OCI-LY7 (cell line): ENCODE results near the gene ADGRG4. TPM values are rescaled to one million over a fixed set of nuclear protein-coding genes. Genes with fewer than 3 reads are reported as not detected.

Experiments used
- BruUV-seq: library from RNA; stranded (reverse); fragments of 400-500 nt; replicated peaks from 2 replicates; lab custom pipeline; 2021; lab: Mats Ljungman, UMichigan
- CTCF ChIA-PET: fragments of 300-600 bp; sonication (Branson Sonifier 250); formaldehyde crosslinking; loops from one replicate; lab custom pipeline; 2022; ENCODE audit warnings: antibody characterized with exemption; ENCODE audit not compliant: unreplicated experiment; lab: Charles Lee
- POLR2A ChIA-PET: fragments of 300-600 bp; sonication (Branson Sonifier 250); formaldehyde crosslinking; loops from one replicate; lab custom pipeline; 2022; ENCODE audit warnings: antibody characterized with exemption; lab: Charles Lee
- DNase-seq: peaks from one replicate; pipeline ENCODE4 v3.0.0-alpha.2; 2015; ENCODE audit warnings: low spot score
- H2AFZ ChIP-seq: fragments of 200-600 bp; sonication (generic), shearing (Covaris generic); 2 replicates; pipeline ENCODE4 v1.6.1; 2014; ENCODE audit warnings: mild to moderate bottlenecking, antibody characterized with exemption, low read length, moderate library complexity
- H3K27ac ChIP-seq: fragments of 200-600 bp; sonication (generic); 2 replicates; pipeline ENCODE4 v1.5.1; 2014; ENCODE audit warnings: mixed run types, low read depth, mild to moderate bottlenecking, moderate library complexity, low read length, inconsistent platforms; ENCODE audit not compliant: poor library complexity, severe bottlenecking
- H3K36me3 ChIP-seq: fragments of 200-600 bp; sonication (generic); 2 replicates; pipeline ENCODE4 v1.6.1; 2014; ENCODE audit warnings: mild to moderate bottlenecking, antibody characterized with exemption, low read length, moderate library complexity, mixed read lengths; ENCODE audit not compliant: insufficient read depth
- H3K4me1 ChIP-seq: fragments of 200-600 bp; sonication (generic); 2 replicates; pipeline ENCODE4 v1.5.1; 2014; ENCODE audit warnings: mild to moderate bottlenecking, low read length; ENCODE audit not compliant: insufficient read depth, poor library complexity, severe bottlenecking
- H3K4me2 ChIP-seq: fragments of 200-600 bp; sonication (generic); 2 replicates; pipeline ENCODE4 v1.6.1; 2014; ENCODE audit warnings: mild to moderate bottlenecking, low read length
- H3K4me3 ChIP-seq: fragments of 200-600 bp; sonication (generic); 2 replicates; pipeline ENCODE4 v1.5.1; 2014; ENCODE audit warnings: mild to moderate bottlenecking, low read depth, low read length; ENCODE audit not compliant: poor library complexity, severe bottlenecking
- H3K79me2 ChIP-seq: fragments of 200-600 bp; sonication (generic); 2 replicates; pipeline ENCODE4 v1.6.1; 2016; ENCODE audit warnings: low read depth, mild to moderate bottlenecking, low read length, moderate library complexity, mixed read lengths; ENCODE audit not compliant: insufficient read depth
- H3K9me2 ChIP-seq: fragments of 200-600 bp; sonication (generic); 2 replicates; pipeline ENCODE4 v1.6.1; 2016; ENCODE audit warnings: mild to moderate bottlenecking, low read length, mixed read lengths; ENCODE audit not compliant: insufficient read depth
- H3K9me3 ChIP-seq: fragments of 200-600 bp; sonication (generic); 2 replicates; pipeline ENCODE4 v1.6.1; 2014; ENCODE audit warnings: mild to moderate bottlenecking, mixed run types, low read length, mixed read lengths
- H4K20me1 ChIP-seq: fragments of 200-600 bp; sonication (generic); 2 replicates; pipeline ENCODE4 v1.6.1; 2014; ENCODE audit warnings: mild to moderate bottlenecking, antibody characterized with exemption, low read length, moderate library complexity, mixed read lengths; ENCODE audit not compliant: insufficient read depth
- CTCF ChIP-seq: fragments of 200-600 bp; sonication (generic); conservative IDR thresholded peaks from 2 replicates; pipeline ENCODE4 v1.5.1; 2014; ENCODE audit warnings: mild to moderate bottlenecking, antibody characterized with exemption, low read length, moderate library complexity, mixed read lengths
- EZH2phosphoT487 ChIP-seq: fragments of 200-600 bp; sonication (generic); IDR thresholded peaks from 2 replicates; pipeline ENCODE4 v1.6.1; 2018; ENCODE audit warnings: low read depth, borderline replicate concordance, mild to moderate bottlenecking, mixed run types, antibody characterized with exemption, low read length, moderate library complexity, mixed read lengths
- intact Hi-C: fragments of 100-400 bp; cut with micrococcal nuclease; formaldehyde crosslinking; loops from one replicate; pipeline ENCODE4 v1.10.0; 2022; ENCODE audit not compliant: unreplicated experiment
- total RNA-seq, 2 experiments: library from RNA; depleted of rRNA in 1 of 2; stranded (reverse); fragments of >200 nt in 1 of 2; shearing (Covaris generic) in 1 of 2; gene quantifications; 2 replicates each; pipeline ENCODE4 v1.2.3, GENCODE V29; 2014 to 2022

The ADGRG4 gene
- total RNA-seq, 2 experiments from 2014 or later, result not detected

- no peaks in the 10 kb centered on the region for H3K9me3 ChIP-seq
- DNase-seq, result no peak
- no peaks in the 10 kb centered on the region for H3K4me1 ChIP-seq
- H3K4me3 ChIP-seq, result no peak overlapping the region
- no peaks in the 10 kb centered on the region for H3K9me2 ChIP-seq
- no peak overlapping the region for H2AFZ ChIP-seq
- ChIA-PET POLR2A (no interaction called here), CTCF (no interaction called here)
- BruUV-seq, result no TSS peak
- H3K79me2 ChIP-seq, result no peaks in the 10 kb centered on the region
- no peaks in the 10 kb centered on the region for H3K36me3 ChIP-seq
- H3K4me2 ChIP-seq, result no peak overlapping the region
- no peaks in the 10 kb centered on the region for H4K20me1 ChIP-seq
- H3K27ac ChIP-seq, result no peak overlapping the region
- intact Hi-C loops, result no loop called here
- TF ChIP-seq CTCF (no peak), EZH2phosphoT487 (no peak)
These were observed 24.6 kb downstream of the ADGRG4 start for GRCh38 chrX:136325377-136325776.

GRCh38 chrX:136328933-136329332, 28.2 kb downstream of the ADGRG4 start:
- Histone ChIP-seq H3K79me2 (no peaks in the 10 kb centered on the region), H3K27ac (no peak overlapping the region), H3K4me2 (no peak overlapping the region), H3K36me3 (no peaks in the 10 kb centered on the region), H2AFZ (no peak overlapping the region), H3K9me3 (no peaks in the 10 kb centered on the region), H3K4me1 (no peaks in the 10 kb centered on the region), H3K9me2 (no peaks in the 10 kb centered on the region), H4K20me1 (no peaks in the 10 kb centered on the region), H3K4me3 (no peak overlapping the region)
- DNase-seq, result no peak
- ChIA-PET POLR2A (no interaction called here), CTCF (no interaction called here)
- no TSS peak for BruUV-seq
- TF ChIP-seq EZH2phosphoT487, result no peak
- no peak for TF ChIP-seq CTCF
- intact Hi-C loops, result no loop called here

DNA sequence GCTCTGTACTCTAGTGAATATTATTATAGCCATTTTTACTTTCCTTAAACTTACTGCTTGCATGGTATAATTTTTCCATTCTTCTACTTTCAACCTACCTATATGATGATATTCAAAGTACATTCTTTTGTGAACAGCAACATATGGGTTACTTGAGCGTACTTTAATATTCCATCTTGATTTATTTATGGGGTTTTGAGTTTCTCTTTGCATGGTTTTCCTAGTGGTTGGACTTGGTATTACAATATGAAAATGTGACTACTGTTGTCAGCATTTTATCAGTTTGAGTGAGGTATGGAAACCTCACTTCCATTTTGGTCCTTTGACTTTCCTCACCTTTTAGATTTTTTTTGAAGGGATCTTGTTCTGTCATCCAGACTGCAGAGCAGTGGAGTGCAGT, 35.9 kb downstream of the ADGRG4 start:
- no peak overlapping the region for H3K4me3 ChIP-seq
- no peaks in the 10 kb centered on the region for H3K4me1 ChIP-seq
- no peak overlapping the region for H3K4me2 ChIP-seq
- H3K9me3 ChIP-seq, result no peaks in the 10 kb centered on the region
- H2AFZ ChIP-seq, result no peak overlapping the region
- peak; percentile 1 for DNase-seq
- H3K36me3 ChIP-seq, result no peaks in the 10 kb centered on the region
- BruUV-seq, result no TSS peak
- CTCF ChIA-PET, result no interaction called here
- intact Hi-C loops, result no loop called here
- no peak overlapping the region for H3K27ac ChIP-seq
- H4K20me1 ChIP-seq, result no peaks in the 10 kb centered on the region
- POLR2A ChIA-PET, result interaction anchor here (1.0 kb wide), 1 partner anchor 10 kb away, joined by 3 read pairs; no protein-coding TSS in a partner anchor
- no peaks in the 10 kb centered on the region for H3K9me2 ChIP-seq
- no peak for TF ChIP-seq EZH2phosphoT487
- peak; percentile 65 for TF ChIP-seq CTCF
- no peaks in the 10 kb centered on the region for H3K79me2 ChIP-seq
